CD4-positive, alpha-beta T cell treated with Interleukin-17A for 1 hour (primary cell): ENCODE measurements around the gene DNM3.
A peak's percentile ranks its signal among the peaks of the same experiment; 100 is the strongest.
"Not testable (repeated sequence)": the region's sequence is repeated elsewhere in the genome, so short reads cannot be mapped to it uniquely, and the experiment has no call there.

Source experiments
- DNase-seq: peaks from one replicate; pipeline ENCODE4 v3.0.0-alpha.2; 2020

Gene DNM3

DNA sequence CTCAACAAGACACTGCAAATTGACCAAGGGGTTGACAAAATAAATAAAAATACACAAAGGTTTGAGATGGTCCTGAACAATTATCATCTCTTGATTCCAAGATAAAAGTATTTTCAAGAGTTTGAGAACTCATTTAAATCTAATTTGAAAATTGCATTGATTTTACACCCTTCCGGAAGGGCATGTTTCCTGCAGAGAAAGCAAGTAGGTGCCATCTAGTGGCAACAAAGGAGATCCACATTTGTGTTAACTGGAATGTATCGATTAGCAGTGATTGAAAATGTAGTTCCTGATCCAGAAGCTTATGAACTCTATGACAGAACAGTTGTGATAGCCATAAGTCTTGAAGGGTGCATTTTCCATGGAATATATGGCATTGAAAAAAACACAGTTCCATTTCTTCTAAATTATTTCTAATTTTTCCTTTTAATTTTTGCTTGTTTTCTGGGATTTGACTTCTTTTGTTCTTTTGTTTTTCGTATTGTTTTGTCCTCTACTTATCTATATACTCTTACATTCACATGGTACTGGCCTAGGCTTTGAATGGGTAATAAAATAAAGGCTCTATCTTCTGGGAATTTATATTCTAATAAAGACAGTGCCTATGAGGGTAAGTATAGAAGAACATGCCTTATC is 143.7 kb downstream of the DNM3 start:
- DNase-seq, result peak; percentile 65

DNA sequence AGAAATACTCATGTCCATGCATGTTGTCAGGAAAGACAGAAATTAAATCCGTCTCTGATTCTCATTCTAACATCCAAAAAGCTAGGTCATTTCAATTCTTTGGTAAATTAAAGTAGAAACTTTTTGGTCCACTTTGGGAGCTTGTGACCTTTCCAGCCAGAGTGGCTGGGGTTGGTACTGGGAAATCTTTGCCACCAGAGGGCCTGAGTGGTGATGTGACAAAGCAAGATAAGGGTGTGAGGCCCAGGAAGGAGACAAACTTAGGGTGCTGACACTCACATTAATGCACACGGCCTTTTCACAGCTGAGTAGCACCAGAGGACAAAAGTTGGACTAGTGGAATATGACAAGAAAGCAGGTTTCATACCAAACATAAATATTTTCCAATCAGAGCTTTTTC is 144.3 kb downstream of the DNM3 start:
- no peak for DNase-seq

GRCh38 chr1:171988243-171988885 is 147.1 kb downstream of the DNM3 start:
- DNase-seq, result no peak

- DNase-seq, result no peak
These were observed 149.1 kb downstream of the DNM3 start for GRCh38 chr1:171990371-171990770.

DNA sequence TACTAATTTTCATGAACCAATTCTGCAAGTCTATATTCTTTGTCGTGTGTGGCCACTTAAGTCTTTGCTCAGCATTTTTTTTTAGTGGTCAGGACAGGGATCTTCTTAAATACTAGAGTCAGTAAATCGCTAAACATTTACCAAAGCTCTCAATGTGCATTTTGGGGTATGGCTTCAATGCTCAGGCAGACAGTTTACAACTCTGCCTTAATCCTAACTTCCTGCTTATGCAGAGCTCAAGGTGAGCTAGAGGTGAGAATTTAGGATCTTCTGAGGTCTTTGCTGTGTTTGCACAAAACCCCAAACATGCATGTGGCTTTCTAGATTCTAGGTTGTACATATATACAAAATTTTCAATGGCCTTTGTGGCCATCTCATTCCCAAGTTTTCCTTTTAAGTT is 153.0 kb downstream of the DNM3 start:
- DNase-seq, result no peak

- no peak for DNase-seq
These were observed 154.3 kb downstream of the DNM3 start for GRCh38 chr1:171995573-171995972.

GRCh38 chr1:171997936-171998335 is 156.6 kb downstream of the DNM3 start:
- no peak for DNase-seq

- no peak for DNase-seq
These were observed 157.4 kb downstream of the DNM3 start for GRCh38 chr1:171998711-171999110.

DNA sequence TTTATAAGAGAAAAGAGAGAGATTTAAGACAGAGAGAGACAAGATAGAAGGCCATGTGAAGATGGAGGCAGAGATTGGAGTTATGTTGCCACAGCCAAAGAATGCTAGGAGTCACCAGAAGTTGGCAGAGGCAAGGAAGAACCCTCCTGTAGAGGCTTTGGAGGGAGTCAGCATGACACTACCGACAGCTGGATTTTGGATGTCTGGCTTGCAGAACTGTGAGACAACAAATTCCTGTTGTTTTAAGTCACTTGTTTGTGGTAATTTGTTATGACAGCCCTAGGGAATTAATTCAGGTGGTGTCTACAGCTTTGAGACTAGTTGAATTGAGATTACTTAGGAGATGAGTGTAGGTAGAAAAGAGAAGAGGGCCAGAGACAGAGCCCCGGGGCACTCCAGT is 158.5 kb downstream of the DNM3 start:
- no peak for DNase-seq

GRCh38 chr1:172001288-172001687 is 160.0 kb downstream of the DNM3 start:
- no peak for DNase-seq

- peak; percentile 57 for DNase-seq
These were observed 161.5 kb downstream of the DNM3 start for GRCh38 chr1:172002725-172003345.

GRCh38 chr1:172003766-172004530 is 162.7 kb downstream of the DNM3 start:
- no peak for DNase-seq

GRCh38 chr1:172004671-172005070 is 163.4 kb downstream of the DNM3 start:
- DNase-seq, result no peak

GRCh38 chr1:172005856-172006255 is 164.6 kb downstream of the DNM3 start:
- no peak for DNase-seq

- DNase-seq, result no peak
These were observed 165.4 kb downstream of the DNM3 start for GRCh38 chr1:172006660-172007059.

GRCh38 chr1:172018727-172019311 is 177.5 kb downstream of the DNM3 start:
- DNase-seq, result no peak

DNA sequence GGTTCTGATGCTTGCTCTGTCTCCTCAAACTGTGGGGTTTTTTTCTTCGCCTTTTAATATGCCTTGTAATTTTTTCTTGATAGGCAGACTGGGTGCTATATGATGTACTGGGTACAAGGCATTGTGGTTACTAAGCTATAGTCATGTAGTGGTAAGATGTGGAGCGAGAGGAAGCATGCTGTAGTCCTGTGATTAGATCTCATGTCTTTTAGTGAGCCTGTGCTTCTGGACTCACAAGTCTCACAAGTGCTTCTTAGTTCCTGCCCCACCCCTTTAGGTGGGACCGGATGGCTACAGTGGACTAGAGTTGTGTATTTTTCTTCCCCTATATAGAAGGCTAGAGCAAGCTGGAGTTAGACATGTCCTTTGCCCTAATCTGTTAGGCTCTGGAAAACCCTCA is 178.7 kb downstream of the DNM3 start:
- no peak for DNase-seq

DNA sequence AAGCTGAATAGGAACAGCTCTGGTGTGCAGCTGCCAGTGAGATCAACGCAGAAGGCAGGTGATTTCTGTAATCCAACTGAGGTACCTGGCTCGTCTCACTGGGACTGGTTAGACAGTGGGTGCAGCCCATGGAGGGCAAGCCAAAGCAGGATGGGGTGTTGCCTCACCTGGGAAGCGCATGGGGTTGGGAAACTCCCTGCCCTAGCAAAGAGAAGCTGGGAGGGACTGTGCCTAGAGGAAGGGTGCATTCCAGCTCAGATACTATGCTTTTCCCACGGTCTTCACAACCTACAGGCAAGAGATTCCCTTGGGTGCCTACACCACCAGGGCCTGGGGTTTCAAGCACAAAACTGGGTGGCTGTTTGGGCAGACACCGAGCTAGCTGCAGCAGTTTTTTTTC is 183.2 kb downstream of the DNM3 start:
- no peak for DNase-seq

GRCh38 chr1:172024944-172025738 is 183.8 kb downstream of the DNM3 start:
- not testable (repeated sequence) for DNase-seq

DNA sequence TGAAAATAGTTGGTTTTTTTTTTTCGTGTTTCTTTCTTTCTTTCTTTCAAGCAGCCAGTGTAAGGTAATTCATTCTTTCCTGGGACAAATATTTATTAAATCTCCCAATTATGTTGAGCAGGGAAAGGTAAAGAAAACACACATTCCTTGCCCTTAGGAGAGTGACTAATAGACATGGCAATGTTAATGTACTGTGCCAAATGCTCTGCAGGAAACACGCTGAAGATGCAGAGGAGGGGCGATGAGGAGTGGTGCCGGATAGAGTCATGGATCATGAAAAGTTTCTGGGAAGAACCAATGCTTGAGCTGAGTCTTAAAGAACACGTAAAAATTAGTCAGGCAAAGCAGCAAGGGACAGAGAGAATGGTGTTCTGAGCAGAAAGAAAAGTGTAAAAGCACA is 199.2 kb downstream of the DNM3 start:
- DNase-seq, result no peak

DNA sequence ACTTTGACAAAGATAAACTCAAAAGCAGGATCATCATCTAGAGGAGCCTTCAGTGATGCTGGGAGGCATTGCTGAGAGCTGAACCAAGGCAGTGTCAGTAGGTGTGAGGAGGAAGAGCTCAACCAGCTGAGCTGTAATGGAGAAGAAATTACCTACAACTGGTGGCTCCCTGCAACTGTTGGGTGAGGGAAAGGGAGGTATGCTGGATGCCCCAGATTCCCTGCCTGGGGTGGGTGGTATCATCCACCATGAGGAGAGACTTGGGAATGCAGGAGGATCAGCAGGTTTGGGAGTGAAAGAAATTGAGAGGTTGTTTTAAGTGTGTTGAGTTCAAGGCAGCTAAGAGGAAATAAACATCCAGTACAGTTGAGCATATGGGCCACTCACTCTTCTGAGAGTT is 199.8 kb downstream of the DNM3 start:
- no peak for DNase-seq

- DNase-seq, result no peak
These were observed 200.4 kb downstream of the DNM3 start for GRCh38 chr1:172041742-172042141.

- DNase-seq, result no peak
These were observed 202.6 kb downstream of the DNM3 start for GRCh38 chr1:172043900-172044299.
